Measurements from ENCODE around the gene SOX4.

The SOX4 gene

DNA sequence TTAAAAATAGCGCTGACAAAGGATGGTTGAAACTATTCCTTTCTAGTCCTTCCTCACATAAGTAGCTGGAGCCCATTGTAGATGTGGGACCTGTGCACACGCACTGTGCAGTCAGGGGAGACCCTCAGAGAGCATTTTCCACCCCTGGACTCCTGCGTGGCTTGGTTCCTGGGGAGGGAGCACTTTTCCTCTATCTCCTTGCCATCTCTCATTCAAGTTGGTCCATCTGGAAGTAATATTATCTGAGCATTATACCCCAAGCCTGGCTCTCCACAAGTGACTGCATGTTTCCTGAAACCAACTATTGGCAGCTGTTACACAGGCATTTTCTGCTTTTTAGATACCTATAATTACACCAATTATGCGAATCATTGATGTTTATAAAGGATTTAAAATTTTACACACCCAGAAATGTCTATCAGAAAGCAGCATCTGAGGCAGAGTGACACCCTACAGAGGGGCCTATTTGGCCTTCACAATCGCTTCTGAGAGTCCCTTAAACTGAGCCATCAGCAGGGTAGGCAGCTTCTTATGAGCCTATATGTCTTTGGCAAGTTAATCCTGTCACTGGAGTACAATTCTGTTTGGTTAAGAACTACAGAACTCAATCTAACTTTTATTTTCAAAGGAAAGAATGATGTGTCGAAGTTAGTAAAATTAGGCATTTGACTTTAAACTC is 18.7 kb downstream of the SOX4 start:
- DNase-seq (ENCODE audit: low read depth in 1 of 2, low spot score in 1 of 2) = no peak

GRCh38 chr6:21613809-21614208 is 20.3 kb downstream of the SOX4 start:
- DNase-seq (ENCODE audit: low read depth in 1 of 2, low spot score in 1 of 2) = no peak

DNA sequence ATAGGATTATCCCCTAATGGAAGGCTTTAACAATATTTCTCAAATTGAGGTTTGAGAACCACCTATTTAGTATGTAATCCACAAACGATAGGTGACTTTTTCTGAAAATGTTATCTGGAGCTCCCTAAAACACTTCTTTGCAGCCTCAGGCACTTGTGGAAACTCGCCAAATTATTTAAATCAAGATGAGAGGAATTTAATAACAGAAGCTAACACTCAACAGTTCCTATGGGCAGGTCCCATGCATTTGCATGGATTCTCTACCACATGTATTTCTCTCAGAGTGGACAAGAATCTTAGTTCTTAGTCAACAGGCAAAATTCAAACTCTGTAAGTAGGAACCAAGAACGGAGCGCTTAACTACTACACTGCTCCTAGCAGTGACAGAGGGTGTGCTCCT is 20.7 kb downstream of the SOX4 start:
- no peak for DNase-seq (ENCODE audit: low read depth in 1 of 2, low spot score in 1 of 2)

DNA sequence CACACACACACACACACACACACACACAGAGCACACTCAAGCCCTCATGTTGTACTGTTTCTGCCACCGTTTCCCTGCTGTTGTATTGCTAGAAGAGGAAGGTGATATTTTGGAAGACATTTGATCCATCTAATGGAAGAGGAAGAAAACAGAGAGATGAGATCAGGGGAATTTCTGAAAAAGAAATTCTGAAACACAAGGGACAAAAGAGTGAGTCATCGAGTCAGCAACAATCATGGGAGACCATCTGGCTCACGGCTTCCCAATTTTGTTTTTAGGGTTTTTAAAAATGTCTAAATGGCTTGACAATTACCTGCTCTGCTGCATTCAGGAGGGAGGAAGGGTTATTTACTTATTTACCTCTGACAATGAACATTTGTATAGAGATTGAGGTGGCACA is 22.0 kb downstream of the SOX4 start:
- DNase-seq (ENCODE audit: low read depth in 1 of 2, low spot score in 1 of 2) = no peak

- no peak for DNase-seq (ENCODE audit: low read depth in 1 of 2, low spot score in 1 of 2)
Observed at GRCh38 chr6:21616005-21616404, 22.5 kb downstream of the SOX4 start.

- DNase-seq (ENCODE audit: low read depth in 1 of 2, low spot score in 1 of 2) = no peak
Observed at GRCh38 chr6:21625642-21626041, 32.1 kb downstream of the SOX4 start.

- DNase-seq (ENCODE audit: low read depth in 1 of 2, low spot score in 1 of 2) = no peak
Observed at GRCh38 chr6:21626756-21627155, 33.2 kb downstream of the SOX4 start.

DNA sequence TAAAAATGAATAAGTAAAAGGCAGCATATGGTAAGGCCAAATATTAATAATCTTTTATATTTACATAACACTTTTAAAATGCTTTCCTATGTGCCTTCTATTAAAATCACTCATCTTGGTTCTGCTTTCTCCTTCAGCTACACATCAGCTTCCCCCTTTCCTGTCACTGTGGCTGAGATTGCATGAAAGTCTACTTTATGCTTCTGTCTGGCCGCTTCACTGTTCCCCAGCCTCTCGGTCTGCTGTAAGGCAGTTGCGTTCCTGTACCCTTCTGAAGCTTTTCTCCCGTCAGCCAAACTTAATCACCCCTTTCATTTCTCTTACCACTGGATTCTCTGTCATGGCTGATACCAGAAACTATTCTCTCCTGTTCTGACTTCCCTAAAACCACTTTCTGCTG is 34.6 kb downstream of the SOX4 start:
- no peak for DNase-seq (ENCODE audit: low read depth in 1 of 2, low spot score in 1 of 2)

GRCh38 chr6:21633511-21634109 is 40.1 kb downstream of the SOX4 start:
- no peak for DNase-seq (ENCODE audit: low read depth in 1 of 2, low spot score in 1 of 2)

GRCh38 chr6:21634582-21634981 is 41.0 kb downstream of the SOX4 start:
- DNase-seq (ENCODE audit: low read depth in 1 of 2, low spot score in 1 of 2) = no peak

- no peak for DNase-seq (ENCODE audit: low read depth in 1 of 2, low spot score in 1 of 2)
Observed at GRCh38 chr6:21636876-21637275, 43.3 kb downstream of the SOX4 start.

DNA sequence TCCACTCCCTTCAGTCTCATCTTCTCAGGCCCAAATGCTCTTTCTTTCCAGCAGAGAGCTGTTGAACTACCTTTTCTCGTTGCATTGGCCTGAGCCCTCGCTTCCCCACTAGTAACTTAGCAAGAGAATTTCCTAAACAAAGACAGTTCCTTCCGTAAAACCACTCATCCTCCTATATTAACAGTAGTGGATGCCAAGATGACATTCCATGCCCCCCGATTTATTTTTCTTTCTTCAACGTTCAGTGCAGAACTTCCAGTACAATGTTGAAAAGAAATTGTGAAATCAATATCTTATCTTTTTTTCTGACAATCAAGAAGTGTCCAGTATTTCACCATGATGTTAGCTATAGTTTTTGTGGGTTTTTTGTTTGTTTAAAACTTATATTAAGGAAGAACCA is 45.8 kb downstream of the SOX4 start:
- no peak for DNase-seq (ENCODE audit: low read depth in 1 of 2, low spot score in 1 of 2)

All from activated T-helper 1 cell treated with anti-CD3 and anti-CD28 coated beads, Interleukin-2, amount 50 U/mL, for 16 hours (primary cell).